Esophagus muscularis mucosa (tissue), 4 donors: ENCODE results near the gene BTLA.

Experiments used
- CTCF ChIP-seq, 3 experiments: fragments of 200-600 bp in 2 of 3; fragments of 450-650 bp in 1 of 3; sonication (generic) in 2 of 3; IDR thresholded peaks; one replicate each; pipeline ENCODE4 v1.5.1; 2017 to 2019; ENCODE audit warnings: antibody characterized with exemption in 3 of 3, mild to moderate bottlenecking in 2 of 3, moderate library complexity in 1 of 3
- EP300 ChIP-seq: sonication (generic); formaldehyde crosslinking; IDR thresholded peaks from one replicate; pipeline ENCODE4 v1.6.1; 2017; ENCODE audit warnings: antibody characterized with exemption
- POLR2A ChIP-seq: fragments of 450-650 bp; IDR thresholded peaks from one replicate; pipeline ENCODE4 v1.6.1; 2017; ENCODE audit warnings: antibody characterized with exemption, moderate library complexity, mild to moderate bottlenecking, low read depth
- POLR2AphosphoS5 ChIP-seq, 2 donors: sonication (generic); formaldehyde crosslinking; IDR thresholded peaks; one replicate each; pipeline ENCODE4 v1.6.1; 2017; ENCODE audit warnings: antibody characterized with exemption in 2 of 2

GRCh38 chr3:112491373-112491772 lies 7.9 kb downstream of the BTLA start:
- TF ChIP-seq POLR2A (no peak), POLR2AphosphoS5 (IDR thresholded peaks at IDR 0.05) (no peak), CTCF (IDR thresholded peaks at IDR 0.05) (no peak), EP300 (no peak)
